NB4 (cell line): Measurements from ENCODE around the gene GRID1.
"Not testable (repeated sequence)": the region's sequence is repeated elsewhere in the genome, so short reads cannot be mapped to it uniquely, and the experiment has no call there.

ENCODE experiments used
- DNase-seq: peaks from one replicate; pipeline ENCODE4 v3.0.0; 2010; ENCODE audit warnings: low read depth
- H3K4me3 ChIP-seq: one replicate; pipeline ENCODE4 v1.5.1; 2011; ENCODE audit warnings: mild to moderate bottlenecking, low read depth, low read length, moderate library complexity
- MAX ChIP-seq: IDR thresholded peaks from 2 replicates; pipeline ENCODE4 v1.6.1; 2011; ENCODE audit warnings: low read depth, low read length
- MYC ChIP-seq: IDR thresholded peaks from 2 replicates; pipeline ENCODE4 v1.6.1; 2011; ENCODE audit warnings: low read depth, low read length
- POLR2A ChIP-seq: IDR thresholded peaks from 2 replicates; pipeline ENCODE4 v1.6.1; 2011; ENCODE audit warnings: mild to moderate bottlenecking; ENCODE audit not compliant: insufficient read length; ENCODE audit errors: extremely low read depth
- TF ChIP-seq, protein P1 (sequence below): IDR thresholded peaks from one replicate; pipeline ENCODE4 v1.5.1; 2012; ENCODE audit warnings: low read depth, low read length

Gene GRID1

DNA sequence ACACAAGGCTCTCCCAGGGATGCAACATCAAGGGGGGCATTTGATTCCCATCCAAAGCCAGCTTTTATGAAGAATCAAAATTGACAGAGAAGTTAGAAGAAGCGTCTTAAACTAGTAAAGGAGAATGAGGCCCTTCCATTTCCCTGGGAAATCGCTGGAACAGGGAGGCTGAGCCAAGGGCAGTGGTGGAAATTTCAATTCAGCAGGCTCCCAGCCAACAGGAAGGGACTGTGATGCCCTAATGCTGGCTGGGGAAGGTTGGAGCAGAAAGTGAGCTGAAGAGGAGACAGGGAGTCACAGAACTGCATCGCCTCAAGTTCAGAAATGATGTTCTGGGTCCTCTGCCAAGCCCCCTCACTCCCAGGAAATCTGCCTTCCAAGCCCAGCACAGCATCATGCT is 517.3 kb downstream of the GRID1 start:
- no peak overlapping the region for H3K4me3 ChIP-seq
- no peak for DNase-seq
- TF ChIP-seq MYC (no peak), POLR2A (no peak), MAX (no peak)
- TF ChIP-seq, protein P1, sequence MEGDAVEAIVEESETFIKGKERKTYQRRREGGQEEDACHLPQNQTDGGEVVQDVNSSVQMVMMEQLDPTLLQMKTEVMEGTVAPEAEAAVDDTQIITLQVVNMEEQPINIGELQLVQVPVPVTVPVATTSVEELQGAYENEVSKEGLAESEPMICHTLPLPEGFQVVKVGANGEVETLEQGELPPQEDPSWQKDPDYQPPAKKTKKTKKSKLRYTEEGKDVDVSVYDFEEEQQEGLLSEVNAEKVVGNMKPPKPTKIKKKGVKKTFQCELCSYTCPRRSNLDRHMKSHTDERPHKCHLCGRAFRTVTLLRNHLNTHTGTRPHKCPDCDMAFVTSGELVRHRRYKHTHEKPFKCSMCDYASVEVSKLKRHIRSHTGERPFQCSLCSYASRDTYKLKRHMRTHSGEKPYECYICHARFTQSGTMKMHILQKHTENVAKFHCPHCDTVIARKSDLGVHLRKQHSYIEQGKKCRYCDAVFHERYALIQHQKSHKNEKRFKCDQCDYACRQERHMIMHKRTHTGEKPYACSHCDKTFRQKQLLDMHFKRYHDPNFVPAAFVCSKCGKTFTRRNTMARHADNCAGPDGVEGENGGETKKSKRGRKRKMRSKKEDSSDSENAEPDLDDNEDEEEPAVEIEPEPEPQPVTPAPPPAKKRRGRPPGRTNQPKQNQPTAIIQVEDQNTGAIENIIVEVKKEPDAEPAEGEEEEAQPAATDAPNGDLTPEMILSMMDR: no peak

- no peak for DNase-seq
Observed at GRCh38 chr10:85848756-85849155, 517.8 kb downstream of the GRID1 start.

DNA sequence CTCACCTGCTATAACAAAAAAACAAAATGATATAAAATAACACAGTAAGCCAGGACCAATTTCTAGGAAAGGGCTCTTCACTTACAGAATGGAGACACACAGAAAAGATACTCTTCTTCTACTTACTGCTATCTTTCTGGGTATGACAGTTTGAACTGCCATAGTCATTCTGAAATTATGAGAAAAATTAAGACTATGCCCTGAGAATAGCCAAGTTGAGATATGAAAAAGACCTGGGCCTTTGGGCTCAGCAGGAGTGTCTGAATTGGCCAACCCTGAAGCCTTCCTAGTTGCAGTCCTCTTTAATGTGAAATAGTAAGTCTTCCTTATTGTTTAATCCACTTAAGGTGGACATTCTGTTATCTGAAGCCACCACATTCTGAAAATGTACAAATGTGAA is 519.5 kb downstream of the GRID1 start:
- TF ChIP-seq MAX (no peak), MYC (no peak), POLR2A (no peak)
- TF ChIP-seq, protein P1: no peak
- no peak for DNase-seq
- H3K4me3 ChIP-seq: no peak overlapping the region

More at GRCh38 chr10:85848756-85849155, 517.8 kb downstream of the GRID1 start:
- TF ChIP-seq MAX (no peak), MYC (no peak), POLR2A (no peak)
- TF ChIP-seq, protein P1: no peak
- no peak overlapping the region for H3K4me3 ChIP-seq

- not testable (repeated sequence) for DNase-seq, H3K4me3 ChIP-seq
Observed at GRCh38 chr10:85838660-85839059, 527.9 kb downstream of the GRID1 start.

DNA sequence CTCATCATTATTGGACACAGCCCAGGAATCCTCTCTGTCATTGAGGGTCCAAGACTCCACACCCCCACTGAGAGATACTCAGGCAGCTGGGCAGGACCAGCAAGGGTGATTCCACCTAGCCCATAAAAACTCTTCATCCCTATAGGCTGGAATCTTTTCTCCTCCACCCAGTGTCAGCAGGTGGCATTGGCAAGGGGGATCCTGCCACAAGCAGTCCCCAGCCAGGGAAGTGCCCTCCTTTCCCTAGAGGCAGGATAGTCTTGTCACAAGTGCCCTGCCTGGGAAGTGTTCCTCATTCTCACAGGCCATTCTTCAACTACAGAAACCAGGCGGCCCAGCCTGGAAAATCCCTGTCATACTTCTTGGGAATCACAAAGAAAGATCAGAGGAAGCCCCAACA is 533.6 kb downstream of the GRID1 start:
- no peak for DNase-seq
- TF ChIP-seq MYC (no peak), POLR2A (no peak), MAX (no peak)
- TF ChIP-seq, protein P1: no peak

GRCh38 chr10:85831422-85831821 is 535.2 kb downstream of the GRID1 start:
- H3K4me3 ChIP-seq: no peak overlapping the region
- no peak for DNase-seq
- no peak for TF ChIP-seq MAX
- no peak for TF ChIP-seq MYC
- TF ChIP-seq, protein P1: no peak
- TF ChIP-seq POLR2A: no peak

More for the DNA sequence above, 533.6 kb downstream of the GRID1 start:
- H3K4me3 ChIP-seq: no peak overlapping the region
